Activated T-cell treated with anti-CD3 and anti-CD28 coated beads for 1 hour (primary cell): ENCODE data around the gene KCNQ1OT1.

Source experiments
- DNase-seq: peaks from one replicate; pipeline ENCODE4 v3.0.0-alpha.2; 2020; ENCODE audit warnings: low read depth

Gene KCNQ1OT1

DNA sequence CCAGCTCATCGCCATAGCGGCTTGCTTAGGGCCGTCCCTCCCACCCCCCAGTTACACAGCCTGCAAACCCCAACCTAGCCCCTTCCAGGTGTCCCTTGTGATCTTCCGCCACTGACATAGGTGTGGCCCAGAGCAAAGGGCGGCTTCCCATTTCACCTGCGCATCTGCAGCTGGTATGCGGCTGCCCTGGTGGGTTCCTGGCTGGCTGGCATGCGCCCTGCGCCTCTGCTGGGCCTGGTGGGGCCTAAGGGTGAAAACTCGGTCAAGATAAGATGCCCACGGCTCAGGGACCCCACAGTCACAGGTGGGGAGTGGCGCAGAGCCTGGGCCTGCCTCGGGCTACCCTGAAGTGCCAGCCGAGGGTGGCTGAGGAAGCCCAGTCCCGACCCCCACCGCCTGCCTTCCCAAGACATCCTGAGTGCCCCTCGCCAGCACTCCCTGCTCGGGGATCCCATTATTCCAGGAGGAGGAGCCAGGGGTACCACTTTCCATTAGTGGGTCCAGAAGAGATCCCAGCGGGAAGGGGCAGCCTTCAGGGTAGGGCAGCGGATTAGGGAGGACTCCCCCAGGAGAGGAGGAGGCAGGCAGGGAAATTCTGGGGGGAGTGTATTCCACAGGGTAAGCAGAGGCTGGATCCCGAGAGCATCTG is 36.9 kb upstream of the KCNQ1OT1 start:
- no peak for DNase-seq

DNA sequence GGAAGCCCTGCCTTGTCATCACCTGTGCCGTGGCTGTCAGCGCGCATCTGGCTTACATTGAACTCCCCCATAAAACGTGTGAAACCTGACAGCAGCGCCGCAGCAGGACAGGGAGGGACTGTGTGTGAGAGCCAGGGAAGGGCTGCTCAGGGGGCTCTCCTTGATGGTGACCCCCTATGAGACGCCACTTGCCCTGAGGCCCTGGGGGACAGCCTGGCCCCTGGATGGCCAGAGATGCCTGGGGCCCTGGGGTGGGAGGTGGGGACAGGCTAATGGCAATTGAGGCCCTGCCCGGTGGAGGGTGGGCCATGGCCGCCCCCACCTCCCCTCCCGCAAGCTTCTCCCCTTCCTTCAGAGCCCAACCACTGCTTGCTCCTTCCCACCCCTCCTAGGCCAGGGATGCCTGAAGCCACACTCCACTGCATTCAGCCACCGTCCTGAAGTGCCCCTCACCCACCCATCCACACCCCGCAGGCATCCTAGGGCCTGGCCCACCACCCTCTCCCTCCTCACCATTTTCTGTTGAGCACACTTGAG is 35.3 kb upstream of the KCNQ1OT1 start:
- DNase-seq = no peak

DNA sequence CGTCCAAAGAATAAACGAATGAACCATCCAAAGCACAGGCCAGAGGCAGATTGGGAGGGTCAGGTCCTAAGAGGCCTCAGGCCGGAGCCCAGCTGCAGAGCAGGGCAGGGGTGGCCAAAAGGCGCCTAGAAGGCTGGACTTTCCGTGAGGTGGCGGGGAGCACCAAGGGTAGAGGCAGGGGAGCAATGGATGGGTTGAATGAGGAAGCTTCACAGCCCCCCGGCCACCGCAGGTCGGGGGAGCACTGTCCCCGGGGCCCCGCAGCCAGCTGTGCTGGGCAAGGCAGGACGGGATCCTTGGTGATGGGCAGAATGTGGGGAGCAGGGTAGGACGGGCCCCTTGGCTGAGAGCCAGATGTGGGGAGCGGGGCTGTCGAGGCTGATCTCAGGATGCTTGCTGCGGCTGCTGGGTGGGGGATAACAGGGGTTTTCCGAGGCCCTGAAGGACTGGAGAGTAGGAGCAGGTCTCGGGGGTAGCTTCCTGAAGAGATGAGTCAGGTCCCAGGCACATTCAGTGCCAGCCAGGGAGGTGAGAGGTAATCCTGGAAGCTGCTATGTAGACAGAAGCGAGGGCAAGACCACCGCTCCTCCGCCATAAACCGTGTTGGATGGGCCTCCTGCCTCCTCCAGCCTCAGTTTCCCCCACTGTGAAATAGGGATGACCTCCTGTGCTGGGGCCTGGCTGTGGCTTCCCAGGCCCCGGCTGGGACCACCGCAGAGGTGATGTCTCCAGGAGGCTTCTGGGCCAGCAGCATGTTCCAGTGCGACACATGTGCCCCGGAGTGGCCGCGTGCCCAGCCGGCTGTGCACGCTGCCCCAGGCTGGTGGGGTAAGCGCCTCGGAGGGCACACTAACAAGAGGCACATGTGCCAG is 34.6 kb upstream of the KCNQ1OT1 start:
- no peak for DNase-seq

GRCh38 chr11:2732940-2733628 is 33.3 kb upstream of the KCNQ1OT1 start:
- DNase-seq = no peak

DNA sequence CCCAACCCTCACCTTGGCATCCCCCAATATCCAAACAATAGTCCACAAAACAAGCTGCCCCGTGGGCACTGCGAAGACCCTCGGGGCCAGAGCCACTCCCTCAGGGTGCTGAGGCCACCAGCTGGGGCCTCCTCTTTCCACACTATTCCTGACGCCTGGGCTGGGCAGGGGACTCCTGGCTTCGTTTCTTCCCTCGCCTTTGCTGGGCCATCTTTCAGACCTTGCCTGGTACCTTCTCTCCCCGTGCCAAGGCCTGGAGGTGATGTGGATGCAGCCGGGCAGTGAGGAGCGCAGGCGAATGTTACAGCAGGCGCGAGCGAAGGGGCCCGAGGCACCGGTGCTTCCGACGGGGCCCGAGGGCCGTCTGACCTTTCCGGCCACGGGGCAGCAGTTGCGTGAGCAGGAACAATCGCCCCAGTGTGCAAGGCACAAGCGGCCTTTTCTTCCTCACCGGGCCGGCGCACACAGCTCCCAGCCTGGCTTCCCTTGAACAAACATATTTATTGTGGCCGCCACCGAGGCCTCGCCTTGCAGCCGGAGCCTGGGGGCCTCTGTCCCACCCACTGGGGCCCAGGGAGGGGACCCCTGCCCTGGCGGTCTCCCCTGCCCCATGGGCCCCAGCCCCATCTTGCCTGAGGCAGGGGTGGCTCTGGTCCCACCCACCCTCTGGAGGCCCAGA is 32.6 kb upstream of the KCNQ1OT1 start:
- no peak for DNase-seq

DNA sequence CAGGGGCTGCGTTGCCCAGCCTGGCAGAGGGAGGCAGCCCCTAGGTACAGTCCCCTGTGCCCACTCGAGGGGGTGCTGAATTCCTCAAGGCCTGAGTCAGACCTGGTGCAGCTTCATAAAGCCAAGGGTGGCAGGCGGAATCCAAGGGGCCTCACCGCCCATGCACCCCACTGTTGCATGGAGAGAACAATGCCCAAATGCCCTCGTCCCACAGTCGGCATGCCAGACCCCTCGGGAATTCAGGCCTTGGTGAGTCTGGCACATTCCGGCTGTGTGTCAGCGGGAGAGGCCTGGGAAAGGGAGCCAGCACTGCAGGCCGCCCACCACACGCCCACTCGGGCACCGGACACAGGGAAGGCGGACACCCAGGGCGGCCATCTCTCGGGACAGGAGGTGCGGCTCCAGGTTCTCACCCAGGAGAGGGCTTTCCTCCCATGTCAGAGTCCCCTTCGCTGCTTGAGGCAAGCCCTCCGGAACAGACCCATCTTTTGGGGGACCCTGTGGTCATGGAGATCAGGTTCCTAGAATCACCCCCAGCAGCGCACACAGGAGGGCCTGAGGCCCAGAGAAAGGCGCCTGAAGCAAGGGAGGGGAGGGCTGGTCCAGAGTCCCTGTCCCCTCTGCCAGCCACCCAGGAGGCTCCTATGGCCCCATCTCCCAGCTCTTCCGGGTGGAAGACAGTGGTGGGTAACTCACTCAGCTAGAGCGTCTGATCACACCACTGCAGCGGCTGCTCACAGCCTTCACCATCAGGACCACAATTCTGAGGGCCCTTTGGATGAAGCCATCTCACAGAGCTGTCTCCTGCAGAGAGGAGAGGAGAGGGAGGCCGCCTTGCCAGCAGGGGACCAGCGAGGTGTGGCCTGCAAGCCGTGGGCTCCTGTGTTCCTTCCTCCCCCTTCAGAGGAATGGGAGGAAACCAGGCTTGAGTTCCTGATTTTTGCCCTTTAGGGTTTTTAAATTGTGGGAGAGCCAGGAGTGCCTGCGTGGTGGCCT is 31.6 kb upstream of the KCNQ1OT1 start:
- DNase-seq = no peak

DNA sequence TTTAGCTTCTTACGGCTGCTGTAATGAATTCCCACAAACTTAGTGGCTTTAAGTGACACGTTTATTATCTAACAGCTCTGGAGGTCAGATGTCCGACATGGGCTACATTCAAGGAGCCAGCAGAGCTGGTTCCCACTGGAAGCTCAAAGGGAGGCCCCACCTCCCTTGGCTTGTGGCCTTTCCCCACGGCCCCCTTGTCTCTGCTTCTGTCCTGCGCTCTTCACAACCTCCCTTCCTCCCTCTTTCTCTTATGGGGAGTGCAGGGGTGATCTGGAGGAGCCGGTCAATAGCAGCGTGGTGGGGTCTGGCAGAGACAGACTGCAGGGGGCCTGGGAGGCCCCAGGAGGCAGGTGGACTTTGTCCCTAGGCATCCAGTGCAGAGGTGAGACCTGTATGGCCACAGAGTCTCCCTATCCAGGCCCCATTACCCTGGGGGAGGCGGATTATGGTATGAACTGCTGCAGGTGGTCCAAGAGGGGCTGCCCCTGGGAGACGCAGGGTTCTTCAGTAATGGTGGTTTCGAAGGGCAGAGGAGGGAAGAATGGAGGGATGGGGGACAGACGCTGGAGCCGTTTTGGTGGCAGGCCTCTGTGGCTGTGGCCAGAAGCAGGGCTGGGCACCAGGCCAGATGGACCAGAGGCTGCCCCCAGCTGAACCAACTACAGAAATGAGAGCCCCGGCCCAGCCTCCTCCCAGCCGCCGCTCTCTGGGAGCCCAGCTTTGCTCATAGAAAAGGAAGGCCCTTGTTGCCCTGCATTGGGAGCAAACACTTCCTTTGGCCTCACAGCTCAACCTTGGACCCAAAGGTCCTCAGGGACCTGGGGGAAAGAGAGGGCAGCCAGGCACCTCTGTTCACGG is 30.7 kb upstream of the KCNQ1OT1 start:
- no peak for DNase-seq

DNA sequence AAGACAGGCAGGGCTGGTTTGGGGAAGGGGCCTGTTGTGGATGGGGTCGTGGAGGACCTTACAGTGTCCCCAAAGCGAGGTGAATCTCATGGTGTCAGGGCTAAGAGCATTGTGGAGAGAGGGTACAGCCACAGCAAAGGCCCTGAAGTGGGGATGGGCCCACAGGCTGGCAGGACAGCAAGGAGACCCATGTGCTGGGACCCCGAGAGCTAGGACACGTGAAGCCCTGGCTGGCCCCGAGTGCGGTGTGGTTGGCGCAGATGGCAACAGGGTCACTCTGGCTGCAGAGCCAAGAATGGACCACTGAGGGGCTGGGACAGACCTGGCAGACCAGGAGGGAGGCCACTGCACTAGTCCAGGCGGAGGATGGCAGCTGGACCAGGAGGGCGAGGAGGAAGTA is 30.0 kb upstream of the KCNQ1OT1 start:
- DNase-seq = no peak

GRCh38 chr11:2728663-2729332 is 29.0 kb upstream of the KCNQ1OT1 start:
- DNase-seq = no peak

DNA sequence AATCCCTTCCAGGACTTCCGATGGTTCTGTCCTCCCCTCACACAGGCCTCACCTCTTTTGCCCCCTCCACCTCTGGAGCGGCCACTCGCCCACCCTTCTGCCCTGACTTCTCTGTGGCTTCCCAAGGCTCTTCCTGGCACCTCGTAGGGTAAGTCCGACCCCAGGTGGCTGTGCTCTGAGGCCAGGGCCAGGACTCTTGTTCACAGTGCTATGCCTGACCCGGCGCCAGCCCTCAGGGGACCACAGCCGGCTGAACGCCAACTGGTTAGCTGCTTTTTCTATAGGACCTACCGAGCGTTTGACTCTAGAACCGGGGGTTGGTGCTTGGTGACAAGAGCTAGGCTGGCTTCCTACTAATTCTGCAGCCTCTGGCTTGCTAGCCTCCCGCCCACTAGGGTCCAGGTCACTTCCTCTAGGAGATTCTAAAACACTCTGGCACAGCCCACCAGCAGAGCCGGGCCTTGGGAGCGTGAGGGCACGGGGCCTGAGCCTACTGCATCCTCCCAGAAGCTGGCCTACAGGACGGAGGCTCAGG is 28.4 kb upstream of the KCNQ1OT1 start:
- no peak for DNase-seq

GRCh38 chr11:2726964-2727363 is 27.2 kb upstream of the KCNQ1OT1 start:
- DNase-seq = no peak

GRCh38 chr11:2725368-2726300 is 25.8 kb upstream of the KCNQ1OT1 start:
- DNase-seq = no peak

DNA sequence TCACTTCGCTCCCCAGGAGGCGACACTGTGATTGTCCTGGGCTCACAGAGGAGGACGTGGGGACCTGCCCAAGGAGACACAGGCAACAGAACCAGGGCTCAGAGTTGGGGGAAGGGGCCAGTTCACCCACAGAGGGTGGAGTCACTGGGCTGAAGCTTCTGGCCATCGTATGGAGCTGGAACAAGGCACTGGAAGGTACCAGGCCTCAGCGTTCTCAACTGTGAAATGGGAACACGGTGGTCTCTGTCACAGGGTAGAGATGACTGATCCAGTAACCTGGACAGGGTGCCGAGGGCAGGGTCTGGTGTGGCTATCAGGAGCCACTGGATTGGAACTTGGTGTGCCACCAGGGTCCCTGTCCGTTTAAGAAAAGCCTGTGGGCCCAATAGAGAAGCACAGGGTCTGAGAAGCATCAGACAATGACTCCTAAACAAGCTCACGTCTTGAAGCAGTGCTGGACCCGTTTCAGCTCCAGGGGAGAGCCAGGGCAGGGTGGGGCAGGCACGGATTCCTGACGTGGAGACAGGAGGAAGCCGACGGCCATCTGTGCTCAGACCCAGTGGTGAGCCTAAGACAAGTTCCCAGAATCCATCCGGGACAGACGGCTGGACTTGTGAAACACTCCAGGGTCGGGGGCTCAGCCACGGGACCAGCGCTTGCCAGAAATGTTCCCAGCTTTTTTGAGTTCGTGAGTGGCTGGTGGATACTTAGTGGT is 25.0 kb upstream of the KCNQ1OT1 start:
- no peak for DNase-seq

- DNase-seq = no peak
Measured at GRCh38 chr11:2724104-2724503, 24.3 kb upstream of the KCNQ1OT1 start.

DNA sequence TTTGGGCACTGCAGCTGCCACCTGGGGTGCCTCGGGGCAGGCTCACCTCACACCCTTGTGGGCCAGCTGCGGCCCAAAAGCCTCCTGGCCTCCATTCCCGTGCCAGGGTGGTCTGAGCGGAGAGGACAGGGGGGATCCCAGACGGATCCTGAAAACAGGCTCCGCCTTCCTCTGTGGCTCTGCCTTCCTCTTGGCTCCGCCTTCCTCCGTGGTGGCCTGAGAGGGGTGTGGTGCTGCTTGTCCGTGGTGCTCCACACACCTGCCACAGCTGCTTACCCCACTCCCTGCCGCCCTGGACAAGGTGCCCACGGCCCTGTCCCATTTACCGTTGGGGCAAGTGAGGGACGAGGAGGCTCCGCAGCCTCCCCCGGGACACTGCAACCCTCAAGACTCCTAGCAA is 23.2 kb upstream of the KCNQ1OT1 start:
- no peak for DNase-seq

DNA sequence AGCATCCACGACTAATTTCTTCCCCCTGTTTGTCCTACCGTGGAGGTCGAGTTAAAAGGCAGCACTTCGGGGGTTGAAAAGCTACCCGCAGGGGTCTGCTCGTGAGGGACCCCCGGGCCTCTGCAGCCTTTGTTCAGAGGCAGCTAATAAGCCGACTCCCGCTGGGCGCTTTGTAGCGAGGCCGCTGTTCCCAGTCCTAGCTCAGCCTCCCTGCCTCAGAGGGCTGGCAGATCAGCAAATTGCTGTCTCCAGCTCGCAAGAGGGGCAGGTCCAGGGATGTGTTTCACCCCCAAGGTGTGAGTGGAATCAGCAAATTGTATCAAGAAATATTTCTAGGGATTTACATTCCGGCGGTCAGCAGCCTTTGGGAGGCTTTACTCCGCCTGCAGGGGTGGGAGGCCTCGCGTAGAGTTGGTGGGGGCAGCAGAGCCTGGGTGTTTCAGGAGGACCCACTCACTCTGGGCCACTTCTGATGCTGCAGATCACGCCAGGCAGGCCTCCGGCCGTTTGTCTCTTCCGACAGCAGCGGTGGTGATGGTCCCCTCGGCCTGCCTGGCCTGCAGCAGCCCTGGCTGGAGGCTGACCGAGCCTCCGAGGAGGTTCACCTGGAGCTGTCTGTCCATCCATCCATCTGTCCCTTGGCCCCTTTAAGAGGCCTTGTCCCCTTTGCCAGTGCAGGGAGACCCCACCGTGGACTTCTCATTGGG is 21.6 kb upstream of the KCNQ1OT1 start:
- no peak for DNase-seq
